ENCODE measurements around the gene EMILIN2.
A peak's percentile ranks its signal among the peaks of the same experiment; 100 is the strongest.

The EMILIN2 gene

GRCh38 chr18:2879889-2880288 is 33.1 kb downstream of the EMILIN2 start:
- no peak for DNase-seq
- H3K4me3 ChIP-seq: no peak overlapping the region
- no peaks in the 10 kb centered on the region for H3K27me3 ChIP-seq
- no peak for TF ChIP-seq CTCF (IDR thresholded peaks at IDR 0.05)
- peaks cover 0 to 52% (median 35%) of the 10 kb centered on the region in 4 donors for H3K4me1 ChIP-seq
- H3K27ac ChIP-seq: no peak overlapping the region
- intact Hi-C loops (cut with DNase I; ENCODE audit: low total_unique reads): loop anchor here (2.0 kb wide), 1 partner anchor 33 kb away; the partner anchor contains the start of gene EMILIN2
- H3K36me3 ChIP-seq: no peaks in the 10 kb centered on the region
- H3K9me3 ChIP-seq: no peaks in the 10 kb centered on the region

GRCh38 chr18:2880473-2880872 is 33.7 kb downstream of the EMILIN2 start:
- TF ChIP-seq CTCF (IDR thresholded peaks at IDR 0.05): no peak
- no peaks in the 10 kb centered on the region for H3K36me3 ChIP-seq
- H3K27ac ChIP-seq: peak overlapping the region; percentile 61
- DNase-seq: no peak
- H3K27me3 ChIP-seq: no peaks in the 10 kb centered on the region
- no peaks in the 10 kb centered on the region for H3K9me3 ChIP-seq
- peaks cover 0 to 47% (median 29%) of the 10 kb centered on the region in 4 donors for H3K4me1 ChIP-seq
- intact Hi-C loops (cut with DNase I; ENCODE audit: low total_unique reads): loop anchor here (2.0 kb wide), 1 partner anchor 34 kb away; the partner anchor contains the start of gene EMILIN2
- no peak overlapping the region for H3K4me3 ChIP-seq

GRCh38 chr18:2881088-2881839 is 34.5 kb downstream of the EMILIN2 start:
- DNase-seq: peak; percentile 85 to 86
- H3K36me3 ChIP-seq: no peaks in the 10 kb centered on the region
- intact Hi-C loops (cut with DNase I; ENCODE audit: low total_unique reads): loop anchor here (2.0 kb wide), 1 partner anchor 34 kb away; the partner anchor contains the start of gene EMILIN2
- H3K4me1 ChIP-seq: peaks cover 0 to 39% (median 23%) of the 10 kb centered on the region in 4 donors
- H3K27ac ChIP-seq: peak overlapping the region; percentile 61
- no peaks in the 10 kb centered on the region for H3K27me3 ChIP-seq
- no peaks in the 10 kb centered on the region for H3K9me3 ChIP-seq
- TF ChIP-seq CTCF (IDR thresholded peaks at IDR 0.05): no peak
- H3K4me3 ChIP-seq: no peak overlapping the region

GRCh38 chr18:2881840-2882195 is 35.0 kb downstream of the EMILIN2 start:
- Histone ChIP-seq H3K9me3 (no peaks in the 10 kb centered on the region), H3K27me3 (no peaks in the 10 kb centered on the region), H3K4me1 (peaks cover 0 to 36% (median 22%) of the 10 kb centered on the region in 4 donors), H3K4me3 (no peak overlapping the region), H3K36me3 (no peaks in the 10 kb centered on the region), H3K27ac (peak overlapping the region; percentile 61)
- no peak for DNase-seq
- intact Hi-C loops (cut with DNase I; ENCODE audit: low total_unique reads): loop anchor here (2.0 kb wide), 1 partner anchor 35 kb away; the partner anchor contains the start of gene EMILIN2
- no peak for TF ChIP-seq CTCF (IDR thresholded peaks at IDR 0.05)

GRCh38 chr18:2882201-2882600 is 35.4 kb downstream of the EMILIN2 start:
- DNase-seq: no peak
- no peaks in the 10 kb centered on the region for H3K36me3 ChIP-seq
- H3K9me3 ChIP-seq: no peaks in the 10 kb centered on the region
- TF ChIP-seq CTCF (IDR thresholded peaks at IDR 0.05): no peak
- peaks cover 0 to 32% (median 21%) of the 10 kb centered on the region in 4 donors for H3K4me1 ChIP-seq
- intact Hi-C loops (cut with DNase I; ENCODE audit: low total_unique reads): no loop called here
- H3K27ac ChIP-seq: peak overlapping the region; percentile 61
- no peaks in the 10 kb centered on the region for H3K27me3 ChIP-seq
- H3K4me3 ChIP-seq: no peak overlapping the region
